CD4-positive, CD25-positive, alpha-beta regulatory T cell (primary cell): ENCODE data around the gene C10orf90. TPM values are rescaled to one million over a fixed set of nuclear protein-coding genes. Genes with fewer than 3 reads are reported as not detected.

Experiments used
- ATAC-seq, 2 donors: fragments of 150-1000 bp; cut with Tn5 transposase; one replicate each; pipeline ENCODE4 v1.10.0; 2021; ENCODE audit warnings: low read depth in 2 of 2, moderate number of reproducible peaks in 2 of 2, moderate library complexity in 1 of 2
- DNase-seq, 3 donors: peaks; one replicate each; pipeline versions ENCODE4 v3.0.0 to v3.0.0-alpha.2; 2012 to 2022; ENCODE audit warnings: mixed read lengths in 1 of 3
- H3K27ac ChIP-seq: one replicate; pipeline ENCODE4 v1.7.0; 2013; ENCODE audit warnings: mild to moderate bottlenecking, low read length; ENCODE audit not compliant: insufficient read depth, poor library complexity, severe bottlenecking
- H3K27me3 ChIP-seq: one replicate; pipeline ENCODE4 v1.7.0; 2013; ENCODE audit warnings: low read length; ENCODE audit not compliant: control insufficient read depth, insufficient read depth
- H3K36me3 ChIP-seq: one replicate; pipeline ENCODE4 v1.7.0; 2013; ENCODE audit warnings: mild to moderate bottlenecking, low read length, moderate library complexity; ENCODE audit not compliant: control insufficient read depth, insufficient read depth
- H3K4me1 ChIP-seq: 2 replicates; pipeline ENCODE4 v1.7.0; 2013; ENCODE audit warnings: mild to moderate bottlenecking, low read length; ENCODE audit not compliant: insufficient read depth, control insufficient read depth, poor library complexity, severe bottlenecking
- H3K4me3 ChIP-seq: one replicate; pipeline ENCODE4 v1.7.0; 2013; ENCODE audit warnings: low read depth, mild to moderate bottlenecking, low read length, moderate library complexity
- H3K9me3 ChIP-seq, 2 experiments: 1 replicate in 1 of 2; 2 replicates in 1 of 2; pipeline ENCODE4 v1.7.0; 2013; ENCODE audit warnings: low read length in 2 of 2, mild to moderate bottlenecking in 1 of 2, moderate library complexity in 1 of 2; ENCODE audit not compliant: control insufficient read depth in 2 of 2
- H3K27ac Mint-ChIP-seq, 3 donors: one replicate each; pipeline ENCODE4 v1.8.0; 2020 to 2022; ENCODE audit warnings: mild to moderate bottlenecking in 3 of 3, mixed read lengths in 3 of 3, moderate library complexity in 2 of 3
- H3K27me3 Mint-ChIP-seq: one replicate; pipeline ENCODE4 v1.8.0; 2022; ENCODE audit warnings: mild to moderate bottlenecking, mixed read lengths
- H3K36me3 Mint-ChIP-seq: one replicate; pipeline ENCODE4 v1.8.0; 2020; ENCODE audit warnings: mixed read lengths
- H3K4me1 Mint-ChIP-seq, 4 donors: one replicate each; pipeline ENCODE4 v1.8.0; 2020 to 2022; ENCODE audit warnings: mixed read lengths in 4 of 4, mild to moderate bottlenecking in 1 of 4
- H3K4me3 Mint-ChIP-seq, 4 donors: one replicate each; pipeline ENCODE4 v1.8.0; 2020 to 2022; ENCODE audit warnings: mild to moderate bottlenecking in 4 of 4, mixed read lengths in 4 of 4, moderate library complexity in 3 of 4
- H3K9me3 Mint-ChIP-seq, 7 donors: one replicate each; pipeline ENCODE4 v1.8.0; 2020 to 2022; ENCODE audit warnings: mixed read lengths in 7 of 7, mild to moderate bottlenecking in 3 of 7, moderate library complexity in 2 of 7
- polyA plus RNA-seq, 4 donors: library from polyadenylated mRNA; unstranded; fragments of 300-500 nt; fragmentation: Illumina TruSeq; gene quantifications; one replicate each; pipeline ENCODE4 v1.2.3, GENCODE V29; 2021
- total RNA-seq: library from RNA; stranded (reverse); gene quantifications from one replicate; pipeline ENCODE4 v1.2.3, GENCODE V29; 2022

Gene C10orf90
- total and polyA plus RNA-seq, 5 donors from 2014 or later = not detected

- no peaks in the 10 kb centered on the region for H3K36me3 Mint-ChIP-seq
- H3K27ac Mint-ChIP-seq = peak overlapping the region in 1 of 3 donors; percentile 80
- no peaks in the 10 kb centered on the region for H3K4me1 Mint-ChIP-seq
- Histone ChIP-seq H3K4me3 (no peak overlapping the region), H3K36me3 (no peaks in the 10 kb centered on the region), H3K27ac (no peak overlapping the region), H3K27me3 (no peaks in the 10 kb centered on the region), H3K9me3 (no peaks in the 10 kb centered on the region), H3K4me1 (no peaks in the 10 kb centered on the region)
- H3K27me3 Mint-ChIP-seq = peaks cover 12% of the 10 kb centered on the region
- DNase-seq = no peak
- no peak for ATAC-seq
- H3K4me3 Mint-ChIP-seq = no peak overlapping the region
- peaks cover 0 to 3% (median 0%) of the 10 kb centered on the region in 7 donors for H3K9me3 Mint-ChIP-seq
Observed at GRCh38 chr10:126581648-126582046, 88.8 kb downstream of the C10orf90 start.

- Histone ChIP-seq H3K9me3 (no peaks in the 10 kb centered on the region), H3K36me3 (no peaks in the 10 kb centered on the region), H3K27ac (no peak overlapping the region), H3K4me3 (no peak overlapping the region), H3K4me1 (no peaks in the 10 kb centered on the region), H3K27me3 (no peaks in the 10 kb centered on the region)
- DNase-seq = no peak
- Mint-ChIP-seq H3K27me3 (peaks cover 10% of the 10 kb centered on the region), H3K4me3 (no peak overlapping the region), H3K27ac (no peak overlapping the region), H3K4me1 (no peaks in the 10 kb centered on the region), H3K9me3 (peaks cover 0 to 2% (median 0%) of the 10 kb centered on the region in 7 donors), H3K36me3 (no peaks in the 10 kb centered on the region)
- no peak for ATAC-seq
Observed at GRCh38 chr10:126580873-126581647, 89.4 kb downstream of the C10orf90 start.

- Histone ChIP-seq H3K36me3 (no peaks in the 10 kb centered on the region), H3K27me3 (no peaks in the 10 kb centered on the region), H3K4me3 (no peak overlapping the region), H3K27ac (no peak overlapping the region), H3K4me1 (no peaks in the 10 kb centered on the region), H3K9me3 (no peaks in the 10 kb centered on the region)
- Mint-ChIP-seq H3K4me1 (no peaks in the 10 kb centered on the region), H3K27me3 (peaks cover 11% of the 10 kb centered on the region), H3K27ac (no peak overlapping the region), H3K36me3 (no peaks in the 10 kb centered on the region), H3K9me3 (peaks cover 0 to 2% (median 0%) of the 10 kb centered on the region in 7 donors), H3K4me3 (no peak overlapping the region)
- ATAC-seq = no peak
- no peak for DNase-seq
Observed at GRCh38 chr10:126576336-126576735, 94.2 kb downstream of the C10orf90 start.

GRCh38 chr10:126570621-126571602, 99.6 kb downstream of the C10orf90 start:
- Mint-ChIP-seq H3K4me1 (no peaks in the 10 kb centered on the region), H3K36me3 (no peaks in the 10 kb centered on the region), H3K9me3 (peaks cover 0 to 7% (median 1%) of the 10 kb centered on the region in 7 donors), H3K27me3 (peaks cover 8% of the 10 kb centered on the region), H3K27ac (no peak overlapping the region), H3K4me3 (no peak overlapping the region)
- DNase-seq = no peak
- ATAC-seq = no peak
- Histone ChIP-seq H3K4me3 (no peak overlapping the region), H3K4me1 (no peaks in the 10 kb centered on the region), H3K9me3 (no peaks in the 10 kb centered on the region), H3K27me3 (no peaks in the 10 kb centered on the region), H3K36me3 (no peaks in the 10 kb centered on the region), H3K27ac (no peak overlapping the region)

- H3K4me1 Mint-ChIP-seq = no peaks in the 10 kb centered on the region
- Histone ChIP-seq H3K27me3 (no peaks in the 10 kb centered on the region), H3K9me3 (no peaks in the 10 kb centered on the region), H3K36me3 (no peaks in the 10 kb centered on the region), H3K4me1 (no peaks in the 10 kb centered on the region), H3K27ac (no peak overlapping the region), H3K4me3 (no peak overlapping the region)
- H3K27me3 Mint-ChIP-seq = peaks cover 6% of the 10 kb centered on the region
- no peaks in the 10 kb centered on the region for H3K36me3 Mint-ChIP-seq
- H3K9me3 Mint-ChIP-seq = peaks cover 0 to 9% (median 1%) of the 10 kb centered on the region in 7 donors
- H3K4me3 Mint-ChIP-seq = no peak overlapping the region
- no peak overlapping the region for H3K27ac Mint-ChIP-seq
- ATAC-seq (no peak), DNase-seq (no peak)
Observed at GRCh38 chr10:126570245-126570570, 100.3 kb downstream of the C10orf90 start.

GRCh38 chr10:126569513-126570244, 100.8 kb downstream of the C10orf90 start:
- Histone ChIP-seq H3K36me3 (no peaks in the 10 kb centered on the region), H3K4me3 (no peak overlapping the region), H3K27me3 (no peaks in the 10 kb centered on the region), H3K9me3 (no peaks in the 10 kb centered on the region), H3K27ac (no peak overlapping the region), H3K4me1 (no peaks in the 10 kb centered on the region)
- H3K36me3 Mint-ChIP-seq = no peaks in the 10 kb centered on the region
- no peak overlapping the region for H3K27ac Mint-ChIP-seq
- no peaks in the 10 kb centered on the region for H3K4me1 Mint-ChIP-seq
- no peak overlapping the region for H3K4me3 Mint-ChIP-seq
- H3K9me3 Mint-ChIP-seq = peaks cover 0 to 9% (median 0%) of the 10 kb centered on the region in 7 donors
- ATAC-seq (no peak), DNase-seq (no peak)
- peaks cover 4% of the 10 kb centered on the region for H3K27me3 Mint-ChIP-seq

GRCh38 chr10:126568809-126569385, 101.6 kb downstream of the C10orf90 start:
- no peak overlapping the region for H3K4me3 Mint-ChIP-seq
- no peaks in the 10 kb centered on the region for H3K36me3 Mint-ChIP-seq
- Histone ChIP-seq H3K4me3 (no peak overlapping the region), H3K27ac (no peak overlapping the region), H3K27me3 (no peaks in the 10 kb centered on the region), H3K4me1 (no peaks in the 10 kb centered on the region), H3K9me3 (no peaks in the 10 kb centered on the region), H3K36me3 (no peaks in the 10 kb centered on the region)
- DNase-seq = no peak
- H3K9me3 Mint-ChIP-seq = peaks cover 0 to 9% (median 0%) of the 10 kb centered on the region in 7 donors
- no peak overlapping the region for H3K27ac Mint-ChIP-seq
- peaks cover 0 to 1% (median 0%) of the 10 kb centered on the region in 4 donors for H3K4me1 Mint-ChIP-seq
- ATAC-seq = no peak
- peaks cover 4% of the 10 kb centered on the region for H3K27me3 Mint-ChIP-seq
